ENCODE results near the gene CDC42EP2. TPM values are rescaled to one million over a fixed set of nuclear protein-coding genes. Genes with fewer than 3 reads are reported as not detected.

The CDC42EP2 gene
- total and polyA plus RNA-seq, 4 donors: 9.2 to 35.0 (median 26.2) TPM

GRCh38 chr11:65286686-65287085, 28.0 kb upstream of the CDC42EP2 start:
- 93 to 95% methylated on average over 4 of the region's 4 CpGs for WGBS, 2 donors

GRCh38 chr11:65287601-65288000, 27.1 kb upstream of the CDC42EP2 start:
- peaks cover 2 to 18% (median 6%) of the 10 kb centered on the region in 4 donors for H3K36me3 ChIP-seq (ENCODE audit: control insufficient read depth in 4 of 4, insufficient read depth in 4 of 4, low read length in 4 of 4)
- H3K4me3 ChIP-seq: no peak overlapping the region
- WGBS, 2 donors: 94 to 95% methylated on average over 2 of the region's 2 CpGs

More at GRCh38 chr11:65286686-65287085, 28.0 kb upstream of the CDC42EP2 start:
- ATAC-seq (ENCODE audit: insufficient read depth, low FRiP score) (no peak), DNase-seq (no peak)
- Histone ChIP-seq H3K4me3 (no peak overlapping the region), H3K9me3 (ENCODE audit: control insufficient read depth in 4 of 4, insufficient read depth in 3 of 4, low read length in 3 of 4) (no peaks in the 10 kb centered on the region), H3K27ac (ENCODE audit: low read depth in 1 of 2, low read length in 1 of 2) (no peak overlapping the region), H3K9ac (ENCODE audit: insufficient read depth in 1 of 2, low read length in 2 of 2) (no peak overlapping the region), H3K36me3 (ENCODE audit: control insufficient read depth in 4 of 4, insufficient read depth in 4 of 4, low read length in 4 of 4) (peaks cover 10 to 21% (median 13%) of the 10 kb centered on the region in 4 donors), H3K27me3 (ENCODE audit: control insufficient read depth in 3 of 3, insufficient read depth in 3 of 3, low read length in 2 of 3) (no peaks in the 10 kb centered on the region), H3K4me1 (ENCODE audit: control insufficient read depth in 5 of 5, insufficient read depth in 5 of 5, low read length in 5 of 5) (peaks cover 0 to 22% (median 13%) of the 10 kb centered on the region in 5 donors)
- TF ChIP-seq CTCF (IDR thresholded peaks at IDR 0.05; ENCODE audit: control extremely low read depth, extremely low read depth): no peak

GRCh38 chr11:65288706-65289536, 25.7 kb upstream of the CDC42EP2 start:
- peak overlapping the region in 1 of 2 donors; percentile 56 for H3K27ac ChIP-seq (ENCODE audit: low read depth in 1 of 2, low read length in 1 of 2)
- DNase-seq: peak in 1 of 3 donors; percentile 34

More at GRCh38 chr11:65287601-65288000, 27.1 kb upstream of the CDC42EP2 start:
- H3K9me3 ChIP-seq (ENCODE audit: control insufficient read depth in 4 of 4, insufficient read depth in 3 of 4, low read length in 3 of 4): no peaks in the 10 kb centered on the region
- no peak for TF ChIP-seq CTCF (IDR thresholded peaks at IDR 0.05; ENCODE audit: control extremely low read depth, extremely low read depth)
- peaks cover 1 to 30% (median 21%) of the 10 kb centered on the region in 5 donors for H3K4me1 ChIP-seq (ENCODE audit: control insufficient read depth in 5 of 5, insufficient read depth in 5 of 5, low read length in 5 of 5)
- H3K27ac ChIP-seq (ENCODE audit: low read depth in 1 of 2, low read length in 1 of 2): no peak overlapping the region
- DNase-seq (no peak), ATAC-seq (ENCODE audit: insufficient read depth, low FRiP score) (no peak)
- H3K27me3 ChIP-seq (ENCODE audit: control insufficient read depth in 3 of 3, insufficient read depth in 3 of 3, low read length in 2 of 3): no peaks in the 10 kb centered on the region
- H3K9ac ChIP-seq (ENCODE audit: insufficient read depth in 1 of 2, low read length in 2 of 2): no peak overlapping the region

More at GRCh38 chr11:65288706-65289536, 25.7 kb upstream of the CDC42EP2 start:
- no peak overlapping the region for H3K9ac ChIP-seq (ENCODE audit: insufficient read depth in 1 of 2, low read length in 2 of 2)
- peaks cover 2 to 43% (median 24%) of the 10 kb centered on the region in 5 donors for H3K4me1 ChIP-seq (ENCODE audit: control insufficient read depth in 5 of 5, insufficient read depth in 5 of 5, low read length in 5 of 5)
- ATAC-seq (ENCODE audit: insufficient read depth, low FRiP score): no peak
- no peaks in the 10 kb centered on the region for H3K9me3 ChIP-seq (ENCODE audit: control insufficient read depth in 4 of 4, insufficient read depth in 3 of 4, low read length in 3 of 4)
- WGBS, 2 donors: 81 to 84% methylated on average over 6 of the region's 6 CpGs
- no peak overlapping the region for H3K4me3 ChIP-seq
- no peaks in the 10 kb centered on the region for H3K27me3 ChIP-seq (ENCODE audit: control insufficient read depth in 3 of 3, insufficient read depth in 3 of 3, low read length in 2 of 3)
- H3K36me3 ChIP-seq (ENCODE audit: control insufficient read depth in 4 of 4, insufficient read depth in 4 of 4, low read length in 4 of 4): peaks cover 0 to 15% (median 5%) of the 10 kb centered on the region in 4 donors
- TF ChIP-seq CTCF (IDR thresholded peaks at IDR 0.05; ENCODE audit: control extremely low read depth, extremely low read depth): no peak

Data from lung (tissue), 12 donors.